NCI-H2227 (cell line): Measurements from ENCODE around the gene CSTPP1.

ENCODE experiments used
- DNase-seq: peaks from one replicate; lab custom pipeline; 2025; ENCODE audit not compliant: unreplicated experiment; lab: John Stamatoyannopoulos, UW

Gene CSTPP1

DNA sequence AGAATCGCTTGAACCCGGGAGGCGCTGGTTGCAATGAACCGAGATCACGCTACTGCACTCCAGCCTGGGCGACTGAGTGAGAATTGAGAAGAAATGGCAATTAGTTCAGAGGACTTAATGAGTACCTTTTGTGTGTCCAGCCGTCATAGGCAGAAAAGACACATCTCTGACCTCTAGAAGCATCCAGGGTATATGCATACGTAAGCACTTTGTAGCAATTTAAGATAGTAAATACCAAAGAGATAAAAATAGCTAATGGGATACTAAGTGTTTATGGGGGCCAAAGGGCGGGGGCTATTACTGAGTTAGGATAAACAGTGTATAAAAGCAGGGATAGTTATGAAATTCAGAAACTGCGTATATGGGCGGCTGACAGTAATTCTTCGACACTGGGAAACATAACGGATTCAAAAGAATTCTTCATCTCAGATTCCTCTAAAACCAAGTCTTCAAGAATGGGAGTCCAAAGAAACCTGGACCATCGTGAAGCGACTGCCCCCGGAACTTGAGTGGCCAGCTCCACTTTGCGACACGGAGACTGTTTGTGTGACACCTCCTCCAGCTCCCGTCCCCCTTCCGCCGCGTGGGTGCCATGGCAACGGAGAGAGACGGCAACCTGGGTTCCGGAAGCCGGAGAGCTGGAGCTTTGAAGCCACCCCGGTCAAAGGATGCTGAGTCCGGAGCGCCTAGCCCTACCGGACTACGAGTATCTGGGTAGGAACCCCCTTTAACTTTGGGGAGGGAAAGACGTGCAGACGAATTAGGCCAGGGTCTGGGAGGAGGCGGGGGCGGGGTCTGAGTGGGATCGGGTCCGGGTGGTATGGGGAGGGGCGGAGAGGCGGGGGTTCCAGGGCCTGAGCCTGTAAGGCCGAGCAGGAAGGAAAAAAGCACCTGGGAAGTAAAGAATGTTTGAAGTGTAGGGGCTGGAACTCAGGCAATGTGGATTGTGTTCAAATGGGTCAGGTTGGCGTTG, at the start of gene CSTPP1:
Gene CSTPP1 (plus strand): TSS at position 624 of the 973 bp plus-strand sequence. CDS start 45 bp downstream, at position 669.
- DNase-seq = peak; percentile 97

DNA sequence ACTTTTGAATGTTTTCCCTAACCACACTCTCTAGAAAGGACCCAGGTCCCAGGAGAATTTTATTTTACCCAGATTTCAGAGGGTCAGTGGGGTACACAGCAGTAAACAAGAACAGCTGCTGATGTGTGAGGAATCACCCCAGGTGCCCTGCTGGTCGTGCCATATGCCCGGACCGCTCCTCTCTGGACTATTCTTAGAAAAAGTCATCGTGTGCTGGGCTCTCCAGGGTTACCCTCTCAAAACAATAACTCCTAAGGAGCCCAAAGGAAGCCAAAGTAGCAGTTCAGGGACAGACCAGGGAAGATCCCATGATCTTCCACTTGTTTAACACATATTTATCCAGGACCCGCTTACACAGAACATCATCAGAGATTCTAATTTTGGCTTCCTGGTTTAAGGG, 47.9 kb upstream of the CSTPP1 start:
- DNase-seq = no peak

DNA sequence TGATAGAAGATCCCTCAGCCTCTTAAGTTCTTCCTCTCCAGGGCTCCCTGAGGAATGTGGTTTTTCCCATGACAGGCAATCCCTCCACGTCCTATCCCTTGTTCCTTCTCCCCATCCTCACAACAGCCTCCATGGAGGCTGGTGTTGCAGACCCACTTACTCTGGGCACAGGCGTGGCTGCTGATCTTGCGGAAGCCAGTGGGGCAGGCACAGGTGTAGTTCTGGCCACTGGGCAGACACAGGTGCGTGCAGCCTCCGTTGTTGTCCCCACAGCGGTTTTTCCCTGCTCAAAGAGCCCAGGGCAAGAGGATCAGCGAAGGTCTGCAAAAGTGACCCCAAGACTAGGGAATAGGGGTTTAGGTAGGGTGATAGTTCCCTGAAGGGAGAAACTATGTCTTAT, 47.3 kb upstream of the CSTPP1 start:
- DNase-seq = no peak

- DNase-seq = peak; percentile 85
Observed at GRCh38 chr11:46889689-46890475, 46.7 kb upstream of the CSTPP1 start.

DNA sequence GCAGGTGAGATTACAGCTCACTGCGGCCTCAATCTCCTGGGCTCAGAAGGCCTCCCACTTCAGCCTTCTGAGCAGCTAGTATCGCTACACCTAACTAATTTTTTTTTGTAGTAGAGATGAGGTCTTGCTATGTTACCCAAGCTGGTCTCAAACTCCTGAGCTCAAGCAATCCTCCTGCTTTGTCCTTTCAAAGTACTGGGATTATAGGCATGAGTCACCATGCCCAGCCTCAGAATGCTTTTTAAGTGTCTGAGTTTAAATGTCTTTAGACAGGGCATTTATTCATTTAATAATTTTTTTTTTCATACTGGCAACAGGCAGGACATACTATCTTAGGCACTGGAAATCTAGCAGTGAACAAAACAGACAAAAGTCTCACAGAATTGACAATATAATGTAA, 45.9 kb upstream of the CSTPP1 start:
- DNase-seq = no peak

GRCh38 chr11:46892109-46892508, 44.5 kb upstream of the CSTPP1 start:
- no peak for DNase-seq

DNA sequence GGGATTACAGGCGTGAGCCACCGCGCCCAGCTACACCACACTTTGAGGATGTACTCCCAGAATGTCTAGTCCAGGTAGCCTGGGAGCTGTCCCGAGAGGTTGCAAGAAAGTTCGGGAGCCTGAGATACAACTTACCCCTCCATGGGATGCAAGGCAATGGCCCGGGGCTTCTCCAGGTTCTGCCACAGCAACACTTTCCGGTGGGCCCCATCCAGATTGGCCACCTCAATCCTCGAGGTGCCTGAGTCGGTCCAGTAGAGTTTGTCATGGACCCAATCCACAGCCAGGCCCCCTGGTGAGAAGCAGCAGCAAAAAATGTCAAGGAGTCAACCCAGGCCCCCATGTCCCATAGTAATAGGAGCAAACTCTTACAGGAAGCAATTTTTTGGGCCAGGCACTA, 43.7 kb upstream of the CSTPP1 start:
- no peak for DNase-seq

GRCh38 chr11:46894506-46894905, 42.1 kb upstream of the CSTPP1 start:
- DNase-seq = no peak

DNA sequence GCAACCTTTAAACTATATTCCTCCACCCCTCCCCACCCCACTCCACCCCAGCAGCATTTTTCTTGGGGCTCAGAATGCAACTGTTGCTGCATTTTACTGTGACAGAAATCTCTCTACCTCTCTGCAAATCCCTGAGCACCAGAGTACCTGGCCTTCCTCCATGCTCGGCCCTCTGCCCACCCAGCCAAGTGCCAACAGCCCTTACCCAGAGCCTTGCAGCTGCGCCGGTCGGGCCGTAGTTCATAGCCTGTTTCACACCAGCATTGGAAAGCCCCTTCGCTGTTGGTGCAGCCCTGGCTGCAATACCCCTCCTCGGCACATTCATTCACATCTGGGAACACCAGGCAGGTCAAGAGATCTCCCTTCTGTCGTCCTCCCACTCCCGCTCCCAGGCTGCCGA, 41.6 kb upstream of the CSTPP1 start:
- DNase-seq = no peak

DNA sequence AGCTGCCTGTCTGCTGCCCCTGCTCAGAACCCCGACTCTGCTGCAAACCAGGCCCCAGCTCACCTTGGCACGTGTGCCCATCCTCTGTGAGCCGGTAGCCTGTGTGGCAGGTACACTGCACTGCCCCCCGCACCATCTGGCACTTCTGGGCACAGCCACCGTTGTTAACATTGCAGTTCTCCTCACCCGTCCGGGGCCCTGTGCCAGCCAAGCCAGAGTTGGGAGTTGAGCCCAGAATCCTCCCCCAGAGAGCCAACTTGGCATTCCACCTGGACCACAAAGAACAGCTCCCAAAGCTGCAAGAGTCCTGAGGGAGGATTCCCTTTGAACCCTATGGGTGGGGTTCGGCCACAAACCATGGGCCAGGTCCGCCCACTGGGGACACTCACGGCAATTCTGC, 40.7 kb upstream of the CSTPP1 start:
- DNase-seq = no peak

DNA sequence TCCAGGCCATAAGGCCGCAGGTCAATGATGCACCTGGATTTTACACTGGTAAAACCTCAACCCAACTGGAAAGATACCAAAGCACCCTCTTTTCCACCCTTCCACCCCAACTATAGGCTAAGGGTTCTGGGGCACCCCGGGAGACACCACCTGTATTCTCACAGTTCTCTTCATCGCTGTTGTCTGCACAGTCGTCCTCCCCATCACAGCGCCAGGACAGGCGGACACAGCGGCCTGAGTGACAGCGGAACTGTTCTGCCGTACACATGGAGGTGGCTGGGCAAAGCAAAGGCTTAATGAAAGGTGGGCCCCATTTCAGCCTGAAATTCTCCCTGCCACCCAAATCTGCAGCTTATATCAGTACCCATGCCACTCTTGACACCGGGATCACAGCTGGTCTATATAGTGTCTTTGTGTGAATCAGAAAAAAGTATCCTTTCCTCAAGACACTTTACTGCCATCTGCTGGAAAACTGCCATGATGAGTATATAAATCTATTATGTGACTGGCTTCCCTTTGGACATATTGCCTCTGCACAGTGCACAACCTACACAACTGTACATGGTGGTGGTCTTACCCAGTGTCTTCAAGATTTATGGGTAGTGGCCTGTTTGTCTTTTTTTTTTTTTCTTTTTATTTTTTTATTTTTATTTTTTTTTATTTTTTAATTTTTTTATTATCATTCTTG, 39.7 kb upstream of the CSTPP1 start:
- DNase-seq = peak; percentile 71

- no peak for DNase-seq
Observed at GRCh38 chr11:46898396-46899095, 38.0 kb upstream of the CSTPP1 start.

- DNase-seq = no peak
Observed at GRCh38 chr11:46899501-46900025, 37.0 kb upstream of the CSTPP1 start.

- DNase-seq = no peak
Observed at GRCh38 chr11:46900091-46900746, 36.3 kb upstream of the CSTPP1 start.

DNA sequence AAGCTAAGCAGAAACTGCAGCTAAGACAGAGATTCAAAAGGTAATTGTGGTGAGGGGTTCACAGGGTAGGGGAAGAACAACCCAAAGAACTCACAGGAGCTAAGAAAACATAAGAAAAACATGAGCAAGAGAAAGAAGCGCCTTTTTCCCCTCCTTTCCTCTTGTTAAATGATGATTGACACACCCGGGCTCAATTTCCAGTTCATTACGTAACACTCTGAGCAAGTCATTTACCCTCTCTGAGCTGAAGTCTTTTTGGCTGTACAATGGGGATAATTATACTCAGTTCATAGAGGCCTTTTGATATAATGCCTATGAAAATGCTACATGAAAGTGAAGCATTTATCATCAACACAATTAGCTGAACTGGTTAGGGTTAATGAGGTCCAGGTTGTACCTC, 35.4 kb upstream of the CSTPP1 start:
- DNase-seq = no peak

DNA sequence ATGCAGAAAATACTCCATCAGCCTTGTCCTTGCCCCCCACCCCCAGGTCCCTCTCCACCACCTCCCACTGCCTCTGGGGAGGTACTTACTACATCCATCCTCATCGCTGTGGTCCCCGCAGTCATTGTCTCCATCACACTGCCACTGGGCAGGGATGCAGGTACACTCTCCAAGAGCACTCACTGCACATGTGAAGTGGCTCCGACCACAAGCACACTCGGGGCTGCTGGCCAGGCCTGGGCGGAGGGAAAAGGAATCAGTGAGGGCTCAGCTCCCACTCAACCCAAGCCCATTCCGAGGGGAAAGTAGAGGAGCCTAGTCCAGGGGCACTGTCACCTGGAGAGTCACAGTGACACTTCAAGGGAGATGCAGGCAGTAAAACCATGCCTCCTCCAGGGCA, 33.9 kb upstream of the CSTPP1 start:
- DNase-seq = no peak

GRCh38 chr11:46903846-46904245, 32.7 kb upstream of the CSTPP1 start:
- DNase-seq = peak; percentile 42

DNA sequence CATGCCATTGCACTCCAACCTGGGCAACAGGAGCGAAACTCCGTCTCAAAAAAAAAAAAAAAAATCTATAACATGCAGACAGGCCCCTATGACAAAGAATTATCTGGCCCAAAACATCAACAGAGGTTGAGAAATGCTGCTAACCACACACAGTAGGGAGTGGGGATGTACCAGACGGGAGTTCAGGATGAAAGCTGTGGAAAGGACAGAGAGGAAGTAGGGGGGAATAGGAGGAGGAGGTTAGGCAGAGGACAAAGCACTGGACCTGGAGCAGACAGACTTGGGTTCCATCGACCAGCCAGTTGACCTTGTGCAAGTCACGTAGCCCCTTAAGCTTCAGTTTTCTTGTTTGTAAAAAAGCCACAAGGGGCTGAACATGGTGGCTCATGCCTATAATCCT, 30.8 kb upstream of the CSTPP1 start:
- DNase-seq = no peak

DNA sequence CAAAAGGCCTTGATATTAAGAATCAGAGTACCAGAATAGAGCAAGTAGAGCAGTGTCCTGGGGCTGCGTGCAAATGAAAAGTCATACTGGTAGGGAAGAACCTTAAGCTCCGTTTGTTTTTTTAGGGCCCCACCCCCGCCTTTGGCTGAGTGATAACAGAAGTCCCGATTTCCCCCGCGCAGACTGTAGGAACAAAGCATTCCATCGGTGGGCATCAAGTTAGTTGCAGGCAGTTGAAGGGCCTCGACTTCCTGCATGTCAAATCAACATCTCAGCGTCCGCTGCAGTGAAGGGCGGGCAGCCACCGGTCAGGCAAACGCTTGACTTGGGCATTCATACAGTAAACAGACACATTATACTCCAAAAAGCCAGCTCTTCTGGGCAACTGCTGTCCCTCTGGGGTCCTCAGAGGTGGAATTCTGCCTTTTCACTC, 29.9 kb upstream of the CSTPP1 start:
- DNase-seq = no peak

DNA sequence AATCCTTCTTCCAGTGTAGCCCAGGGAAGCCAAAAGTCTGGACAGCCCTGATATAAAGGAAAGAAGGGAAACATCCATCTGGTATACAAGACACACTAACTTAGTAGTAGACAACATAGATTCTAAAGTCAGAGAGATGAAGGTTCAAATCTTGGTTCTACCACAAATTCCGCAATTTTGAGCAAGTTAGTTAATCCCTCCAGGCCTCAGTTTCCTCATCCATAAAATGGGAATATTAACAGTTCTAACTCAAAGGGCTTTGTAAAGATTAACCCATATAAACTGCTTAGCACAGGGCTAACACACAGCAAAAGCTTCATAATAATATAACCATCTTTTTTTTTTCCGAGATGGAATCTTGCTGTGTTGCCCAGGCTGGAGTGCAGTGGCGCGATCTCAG, 29.0 kb upstream of the CSTPP1 start:
- no peak for DNase-seq
